ENCODE results near the gene LSR. TPM values are rescaled to one million over a fixed set of nuclear protein-coding genes. Genes with fewer than 3 reads are reported as not detected.

The LSR gene
- total RNA-seq, 1 donor from 2014 or later = 79.4 TPM

DNA sequence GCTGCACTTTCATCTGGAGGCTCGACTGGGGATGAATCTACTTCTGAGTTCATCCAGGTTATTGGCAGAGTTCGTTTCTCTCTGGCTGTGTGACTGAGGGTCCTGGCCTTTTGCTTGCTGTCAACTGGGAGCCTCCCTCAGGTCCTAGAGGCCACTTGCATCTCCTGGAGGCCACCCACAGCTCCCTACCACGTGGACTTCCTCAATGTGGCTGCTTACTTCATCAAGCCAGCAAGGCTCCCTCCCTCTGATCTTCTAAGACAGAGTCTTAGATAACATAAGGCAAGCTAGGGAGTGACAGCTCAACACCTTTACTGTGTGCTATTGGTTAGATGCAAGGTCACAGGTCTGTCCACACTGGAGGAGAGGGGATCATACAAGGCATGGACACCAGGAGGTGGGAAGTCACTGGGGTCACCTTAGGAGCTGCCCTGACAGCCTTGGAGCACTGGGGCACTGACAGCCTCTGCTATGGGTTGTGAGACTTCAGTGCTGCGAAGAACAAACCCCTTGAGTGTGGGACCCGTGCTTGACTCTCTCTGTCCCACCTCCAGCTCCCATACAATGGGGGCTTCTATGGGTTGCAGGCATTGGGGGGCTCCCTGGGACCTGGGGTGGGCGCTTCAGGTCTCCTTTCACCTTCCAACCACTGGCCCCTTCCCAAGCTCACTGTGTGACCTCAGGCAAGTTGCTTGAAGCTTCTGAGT, 25.6 kb upstream of the LSR start:
- TF ChIP-seq, protein P1, sequence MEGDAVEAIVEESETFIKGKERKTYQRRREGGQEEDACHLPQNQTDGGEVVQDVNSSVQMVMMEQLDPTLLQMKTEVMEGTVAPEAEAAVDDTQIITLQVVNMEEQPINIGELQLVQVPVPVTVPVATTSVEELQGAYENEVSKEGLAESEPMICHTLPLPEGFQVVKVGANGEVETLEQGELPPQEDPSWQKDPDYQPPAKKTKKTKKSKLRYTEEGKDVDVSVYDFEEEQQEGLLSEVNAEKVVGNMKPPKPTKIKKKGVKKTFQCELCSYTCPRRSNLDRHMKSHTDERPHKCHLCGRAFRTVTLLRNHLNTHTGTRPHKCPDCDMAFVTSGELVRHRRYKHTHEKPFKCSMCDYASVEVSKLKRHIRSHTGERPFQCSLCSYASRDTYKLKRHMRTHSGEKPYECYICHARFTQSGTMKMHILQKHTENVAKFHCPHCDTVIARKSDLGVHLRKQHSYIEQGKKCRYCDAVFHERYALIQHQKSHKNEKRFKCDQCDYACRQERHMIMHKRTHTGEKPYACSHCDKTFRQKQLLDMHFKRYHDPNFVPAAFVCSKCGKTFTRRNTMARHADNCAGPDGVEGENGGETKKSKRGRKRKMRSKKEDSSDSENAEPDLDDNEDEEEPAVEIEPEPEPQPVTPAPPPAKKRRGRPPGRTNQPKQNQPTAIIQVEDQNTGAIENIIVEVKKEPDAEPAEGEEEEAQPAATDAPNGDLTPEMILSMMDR (IDR thresholded peaks at IDR 0.05) = no peak
- Histone ChIP-seq H3K27ac (no peak overlapping the region), H3K4me3 (no peak overlapping the region), H3K4me1 (no peaks in the 10 kb centered on the region), H3K36me3 (no peaks in the 10 kb centered on the region), H3K27me3 (no peaks in the 10 kb centered on the region), H3K9me3 (no peaks in the 10 kb centered on the region)
- intact Hi-C loops (cut with DNase I) = no loop called here
- DNase-seq (ENCODE audit: low spot score in 2 of 2) = no peak

DNA sequence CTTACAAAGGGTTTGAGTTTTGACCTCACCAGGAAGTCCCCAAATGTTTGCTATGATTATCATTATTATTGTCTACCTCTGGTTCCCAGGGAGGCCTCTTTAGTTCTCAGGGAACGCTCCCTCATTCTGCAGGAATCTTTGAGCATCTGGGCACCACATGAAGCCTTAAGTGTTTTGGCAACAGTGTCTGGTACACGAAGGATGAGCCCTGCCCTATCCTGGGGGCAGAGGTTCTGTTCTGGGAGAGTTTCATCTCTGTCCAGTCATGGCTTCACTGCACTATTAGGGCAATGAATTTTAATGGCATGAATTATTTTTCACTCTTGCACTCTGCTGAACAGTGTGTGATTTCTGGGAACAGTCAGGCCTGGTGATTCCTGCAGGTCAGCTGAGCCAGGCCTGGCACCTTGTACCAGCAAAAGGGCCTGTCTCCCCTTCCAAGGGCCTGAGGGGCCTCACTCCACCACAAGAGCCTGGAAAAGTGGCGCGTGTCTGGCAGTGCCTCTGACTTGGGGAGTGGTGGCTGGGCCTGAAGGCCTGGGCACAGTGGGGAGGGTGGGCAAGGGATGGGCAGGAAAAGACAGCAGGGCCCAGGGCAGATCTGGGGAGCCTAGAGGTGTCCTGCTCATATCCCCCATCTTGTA, 24.8 kb upstream of the LSR start:
- Histone ChIP-seq H3K27me3 (no peaks in the 10 kb centered on the region), H3K9me3 (no peaks in the 10 kb centered on the region), H3K27ac (no peak overlapping the region), H3K36me3 (no peaks in the 10 kb centered on the region), H3K4me1 (no peaks in the 10 kb centered on the region), H3K4me3 (no peak overlapping the region)
- DNase-seq (ENCODE audit: low spot score in 2 of 2) = no peak
- TF ChIP-seq, protein P1 (IDR thresholded peaks at IDR 0.05) = no peak
- intact Hi-C loops (cut with DNase I) = no loop called here

DNA sequence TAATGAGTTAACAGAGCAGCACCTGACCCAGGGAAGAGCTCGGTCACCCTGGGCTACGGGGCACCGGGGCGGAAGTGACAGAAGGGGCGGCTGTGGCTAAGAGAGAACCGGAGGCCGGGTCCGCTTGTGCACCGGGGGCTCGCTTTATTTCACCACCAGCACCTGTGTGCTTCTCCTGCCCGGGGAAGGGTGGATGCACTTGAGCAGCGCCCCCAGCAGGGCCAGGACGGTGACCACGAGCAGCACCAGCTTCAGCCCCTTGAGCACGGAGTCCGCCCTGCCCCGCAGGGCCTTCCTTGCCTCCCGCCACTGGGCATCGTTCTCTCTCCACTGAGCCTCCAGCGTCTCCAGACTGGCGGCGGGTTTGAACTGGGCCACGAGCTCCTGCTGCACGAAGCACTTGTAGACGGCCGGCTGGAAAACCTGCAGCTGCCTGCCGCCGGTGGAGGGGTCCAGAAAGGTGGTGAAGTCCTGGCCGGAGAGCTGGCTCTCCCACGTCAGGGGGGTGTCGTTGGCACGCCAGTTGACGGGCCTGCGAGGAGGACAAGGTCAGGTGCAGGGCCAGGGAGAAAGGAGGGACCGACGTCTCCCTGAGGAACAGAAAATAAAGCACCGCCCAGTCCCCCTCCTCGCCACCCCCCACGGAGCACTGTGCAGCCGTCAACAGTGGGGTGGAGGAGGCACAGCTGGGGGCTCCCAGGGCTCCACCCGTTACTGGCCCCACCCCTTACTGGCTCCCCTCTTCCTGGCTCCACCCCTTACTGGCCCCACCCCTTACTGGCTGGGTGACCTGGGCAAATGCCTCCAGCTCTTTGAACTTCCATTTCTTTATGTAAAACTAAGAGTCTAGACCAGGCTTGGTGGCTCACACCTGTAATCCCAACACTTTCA, 23.9 kb upstream of the LSR start:
- H3K9me3 ChIP-seq = no peaks in the 10 kb centered on the region
- no peak overlapping the region for H3K4me3 ChIP-seq
- no peaks in the 10 kb centered on the region for H3K4me1 ChIP-seq
- no peak for DNase-seq (ENCODE audit: low spot score in 2 of 2)
- TF ChIP-seq, protein P1 (IDR thresholded peaks at IDR 0.05) = no peak
- H3K36me3 ChIP-seq = no peaks in the 10 kb centered on the region
- no peaks in the 10 kb centered on the region for H3K27me3 ChIP-seq
- intact Hi-C loops (cut with DNase I) = no loop called here
- no peak overlapping the region for H3K27ac ChIP-seq

DNA sequence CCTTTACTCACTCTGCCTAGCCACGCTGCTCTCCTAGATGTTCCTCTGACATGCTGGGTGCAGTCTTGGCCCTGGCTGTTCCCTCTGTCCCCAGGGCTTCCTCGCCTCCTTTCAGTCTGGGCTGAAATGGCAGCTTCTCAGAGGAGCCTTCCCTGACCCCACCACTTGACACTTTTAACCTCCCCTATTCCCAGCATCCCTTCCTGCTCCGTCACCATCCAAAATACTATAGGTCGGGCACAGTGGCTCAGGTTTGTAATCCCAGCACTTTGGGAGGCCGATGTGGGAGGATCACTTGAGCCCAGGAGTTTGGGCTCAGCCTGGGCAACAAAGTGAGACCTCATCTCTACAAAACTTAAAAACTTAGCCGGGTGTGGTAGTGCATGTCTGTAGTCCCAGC, 22.9 kb upstream of the LSR start:
- Histone ChIP-seq H3K36me3 (no peaks in the 10 kb centered on the region), H3K27me3 (no peaks in the 10 kb centered on the region), H3K4me3 (no peak overlapping the region), H3K4me1 (no peaks in the 10 kb centered on the region), H3K27ac (no peak overlapping the region), H3K9me3 (no peaks in the 10 kb centered on the region)
- no peak for DNase-seq (ENCODE audit: low spot score in 2 of 2)
- TF ChIP-seq, protein P1 (IDR thresholded peaks at IDR 0.05) = no peak
- intact Hi-C loops (cut with DNase I) = no loop called here

DNA sequence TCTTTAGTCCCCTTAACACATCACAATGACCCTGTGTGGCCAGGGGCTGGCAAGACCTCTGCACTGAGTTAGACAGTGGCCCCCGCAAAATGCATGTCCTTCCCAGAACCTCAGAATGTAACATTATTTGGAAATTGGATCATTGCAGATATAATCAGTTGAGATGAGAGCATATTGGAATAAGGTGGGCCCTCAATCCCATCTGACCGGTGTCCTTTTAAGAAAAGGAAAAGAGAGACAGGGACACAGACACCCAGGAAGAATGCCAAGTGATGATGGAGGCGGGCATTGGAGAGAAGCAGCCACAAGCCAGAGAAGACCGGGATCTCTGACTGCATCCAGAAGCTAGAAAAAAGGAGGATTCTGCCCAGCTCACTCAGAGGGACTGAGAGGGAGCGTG, 22.1 kb upstream of the LSR start:
- no peak overlapping the region for H3K27ac ChIP-seq
- H3K27me3 ChIP-seq = no peaks in the 10 kb centered on the region
- no peaks in the 10 kb centered on the region for H3K4me1 ChIP-seq
- no peak for DNase-seq (ENCODE audit: low spot score in 2 of 2)
- H3K4me3 ChIP-seq = no peak overlapping the region
- no peaks in the 10 kb centered on the region for H3K9me3 ChIP-seq
- intact Hi-C loops (cut with DNase I) = no loop called here
- TF ChIP-seq, protein P1 (IDR thresholded peaks at IDR 0.05) = no peak
- no peaks in the 10 kb centered on the region for H3K36me3 ChIP-seq
